SK-N-SH treated with all-trans-retinoic acid at 6 μM for 48 hours (cell line): Measurements from ENCODE around the gene STYK1.

Experiments used
- ATAC-seq: fragments of 200-7000 bp; cut with Tn5 transposase; 3 replicates; pipeline ENCODE4 v1.9.1; 2020; ENCODE audit warnings: mild to moderate bottlenecking, moderate library complexity
- ARNTL ChIP-seq: fragments of 450-650 bp; formaldehyde crosslinking; IDR thresholded peaks from 2 replicates; pipeline ENCODE4 v1.5.0; 2020; ENCODE audit warnings: low read depth, mild to moderate bottlenecking, moderate library complexity, borderline replicate concordance
- BACH2 ChIP-seq: fragments of 250-450 bp; sonication (Bioruptor Pico); IDR thresholded peaks from 2 replicates; pipeline ENCODE4 v1.9.0; 2021; ENCODE audit warnings: mild to moderate bottlenecking, borderline replicate concordance
- CSDC2 ChIP-seq: fragments of 250-450 bp; sonication (Bioruptor Pico); IDR thresholded peaks from 2 replicates; pipeline ENCODE4 v1.5.0; 2020; ENCODE audit warnings: mild to moderate bottlenecking, moderate library complexity
- ESRRG ChIP-seq: fragments of 250-450 bp; sonication (Bioruptor Pico); IDR thresholded peaks from 2 replicates; pipeline ENCODE4 v1.6.1; 2021; ENCODE audit warnings: mild to moderate bottlenecking
- GLIS3 ChIP-seq: fragments of 250-450 bp; sonication (Bioruptor Pico); IDR thresholded peaks from 2 replicates; pipeline ENCODE4 v1.5.0; 2020; ENCODE audit warnings: mild to moderate bottlenecking, moderate library complexity
- OSR1 ChIP-seq: fragments of 250-450 bp; sonication (Bioruptor Pico); IDR thresholded peaks from 2 replicates; pipeline ENCODE4 v1.8.0; 2022; ENCODE audit warnings: moderate library complexity, mild to moderate bottlenecking, inconsistent platforms
- PPARA ChIP-seq: fragments of 250-450 bp; sonication (Bioruptor Pico); IDR thresholded peaks from 2 replicates; pipeline ENCODE4 v1.5.0; 2020; ENCODE audit warnings: mild to moderate bottlenecking, borderline replicate concordance
- RARB ChIP-seq: fragments of 250-450 bp; sonication (Bioruptor Pico); IDR thresholded peaks from 2 replicates; pipeline ENCODE4 v1.8.0; 2021; ENCODE audit warnings: mild to moderate bottlenecking, moderate library complexity
- SNAI2 ChIP-seq: fragments of 250-450 bp; sonication (Bioruptor Pico); IDR thresholded peaks from 2 replicates; pipeline ENCODE4 v1.5.0; 2020; ENCODE audit warnings: mild to moderate bottlenecking, moderate library complexity
- TOX ChIP-seq: fragments of 250-450 bp; sonication (Bioruptor Pico); IDR thresholded peaks from 2 replicates; pipeline ENCODE4 v1.8.0; 2021; ENCODE audit warnings: mild to moderate bottlenecking, moderate library complexity, borderline replicate concordance
- ZC3H10 ChIP-seq: fragments of 250-450 bp; sonication (Bioruptor Pico); IDR thresholded peaks from 2 replicates; pipeline ENCODE4 v1.5.1; 2021; ENCODE audit warnings: mild to moderate bottlenecking, moderate library complexity
- ZFP3 ChIP-seq: fragments of 250-450 bp; sonication (Bioruptor Pico); IDR thresholded peaks from 2 replicates; pipeline ENCODE4 v1.5.0; 2020; ENCODE audit warnings: mild to moderate bottlenecking, moderate library complexity
- ZFP30 ChIP-seq: fragments of 450-650 bp; formaldehyde crosslinking; IDR thresholded peaks from 2 replicates; pipeline ENCODE4 v1.5.0; 2022; ENCODE audit warnings: mild to moderate bottlenecking, moderate library complexity
- ZNF565 ChIP-seq: fragments of 450-650 bp; formaldehyde crosslinking; conservative IDR thresholded peaks from 2 replicates; pipeline ENCODE4 v1.5.0; 2020; ENCODE audit warnings: low read depth, mild to moderate bottlenecking, moderate library complexity
- ZNF70 ChIP-seq: fragments of 450-650 bp; formaldehyde crosslinking; IDR thresholded peaks from 2 replicates; pipeline ENCODE4 v1.5.0; 2020; ENCODE audit warnings: mild to moderate bottlenecking, moderate library complexity
- TF ChIP-seq, protein P1 (sequence below): fragments of 250-450 bp; sonication (Bioruptor Pico); IDR thresholded peaks from 2 replicates; pipeline ENCODE4 v1.5.1; 2021; ENCODE audit warnings: mild to moderate bottlenecking, moderate library complexity
- TF ChIP-seq, protein P2 (sequence below): fragments of 250-450 bp; sonication (Bioruptor Pico); IDR thresholded peaks from 2 replicates; pipeline ENCODE4 v1.8.0; 2020; ENCODE audit warnings: mild to moderate bottlenecking, moderate library complexity, borderline replicate concordance
- TF ChIP-seq, protein P3 (sequence below): fragments of 250-450 bp; sonication (Bioruptor Pico); IDR thresholded peaks from 2 replicates; pipeline ENCODE4 v1.5.1; 2020; ENCODE audit warnings: low read depth, mild to moderate bottlenecking, moderate library complexity
- TF ChIP-seq, protein P4 (sequence below): fragments of 250-450 bp; sonication (Bioruptor Pico); IDR thresholded peaks from 2 replicates; pipeline ENCODE4 v1.8.0; 2021; ENCODE audit warnings: low read depth, mild to moderate bottlenecking, moderate library complexity, borderline replicate concordance

Gene STYK1

DNA sequence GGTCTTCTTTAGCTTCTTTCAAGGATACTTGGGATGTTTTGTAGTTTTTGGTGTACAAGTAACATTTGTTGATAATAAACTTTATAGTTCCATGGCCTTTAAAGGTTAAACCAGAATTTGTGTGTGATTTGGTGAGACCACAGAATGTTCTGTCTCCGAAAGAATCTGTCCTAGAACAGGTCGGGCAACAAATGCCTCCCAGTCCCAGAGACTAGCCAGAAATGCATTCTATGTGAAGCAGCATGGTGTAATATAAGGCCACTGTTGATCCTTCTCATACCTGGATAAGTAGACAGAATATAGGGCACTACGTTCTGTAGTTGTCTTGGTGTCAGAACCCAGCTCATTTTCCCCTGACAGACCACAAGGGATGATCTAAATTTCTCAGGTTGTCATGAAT is 10.0 kb downstream of the STYK1 start (continued):
- TF ChIP-seq, protein P1, sequence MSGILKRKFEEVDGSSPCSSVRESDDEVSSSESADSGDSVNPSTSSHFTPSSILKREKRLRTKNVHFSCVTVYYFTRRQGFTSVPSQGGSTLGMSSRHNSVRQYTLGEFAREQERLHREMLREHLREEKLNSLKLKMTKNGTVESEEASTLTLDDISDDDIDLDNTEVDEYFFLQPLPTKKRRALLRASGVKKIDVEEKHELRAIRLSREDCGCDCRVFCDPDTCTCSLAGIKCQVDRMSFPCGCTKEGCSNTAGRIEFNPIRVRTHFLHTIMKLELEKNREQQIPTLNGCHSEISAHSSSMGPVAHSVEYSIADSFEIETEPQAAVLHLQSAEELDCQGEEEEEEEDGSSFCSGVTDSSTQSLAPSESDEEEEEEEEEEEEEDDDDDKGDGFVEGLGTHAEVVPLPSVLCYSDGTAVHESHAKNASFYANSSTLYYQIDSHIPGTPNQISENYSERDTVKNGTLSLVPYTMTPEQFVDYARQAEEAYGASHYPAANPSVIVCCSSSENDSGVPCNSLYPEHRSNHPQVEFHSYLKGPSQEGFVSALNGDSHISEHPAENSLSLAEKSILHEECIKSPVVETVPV (CRISPR knock-in tag) = no peak
- no peak for TF ChIP-seq ESRRG (CRISPR knock-in tag)
- TF ChIP-seq CSDC2 (CRISPR knock-in tag) = no peak
- TF ChIP-seq RARB (CRISPR knock-in tag) = no peak
- TF ChIP-seq, protein P2, sequence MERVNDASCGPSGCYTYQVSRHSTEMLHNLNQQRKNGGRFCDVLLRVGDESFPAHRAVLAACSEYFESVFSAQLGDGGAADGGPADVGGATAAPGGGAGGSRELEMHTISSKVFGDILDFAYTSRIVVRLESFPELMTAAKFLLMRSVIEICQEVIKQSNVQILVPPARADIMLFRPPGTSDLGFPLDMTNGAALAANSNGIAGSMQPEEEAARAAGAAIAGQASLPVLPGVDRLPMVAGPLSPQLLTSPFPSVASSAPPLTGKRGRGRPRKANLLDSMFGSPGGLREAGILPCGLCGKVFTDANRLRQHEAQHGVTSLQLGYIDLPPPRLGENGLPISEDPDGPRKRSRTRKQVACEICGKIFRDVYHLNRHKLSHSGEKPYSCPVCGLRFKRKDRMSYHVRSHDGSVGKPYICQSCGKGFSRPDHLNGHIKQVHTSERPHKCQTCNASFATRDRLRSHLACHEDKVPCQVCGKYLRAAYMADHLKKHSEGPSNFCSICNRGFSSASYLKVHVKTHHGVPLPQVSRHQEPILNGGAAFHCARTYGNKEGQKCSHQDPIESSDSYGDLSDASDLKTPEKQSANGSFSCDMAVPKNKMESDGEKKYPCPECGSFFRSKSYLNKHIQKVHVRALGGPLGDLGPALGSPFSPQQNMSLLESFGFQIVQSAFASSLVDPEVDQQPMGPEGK (CRISPR knock-in tag) = no peak
- TF ChIP-seq ZC3H10 (CRISPR knock-in tag) = no peak
- TF ChIP-seq GLIS3 (CRISPR knock-in tag) = no peak
- TF ChIP-seq OSR1 (CRISPR knock-in tag) = no peak
- no peak for TF ChIP-seq TOX (CRISPR knock-in tag)
- no peak for TF ChIP-seq SNAI2 (CRISPR knock-in tag)
- TF ChIP-seq BACH2 = no peak
- no peak for TF ChIP-seq ARNTL (CRISPR knock-in tag)

DNA sequence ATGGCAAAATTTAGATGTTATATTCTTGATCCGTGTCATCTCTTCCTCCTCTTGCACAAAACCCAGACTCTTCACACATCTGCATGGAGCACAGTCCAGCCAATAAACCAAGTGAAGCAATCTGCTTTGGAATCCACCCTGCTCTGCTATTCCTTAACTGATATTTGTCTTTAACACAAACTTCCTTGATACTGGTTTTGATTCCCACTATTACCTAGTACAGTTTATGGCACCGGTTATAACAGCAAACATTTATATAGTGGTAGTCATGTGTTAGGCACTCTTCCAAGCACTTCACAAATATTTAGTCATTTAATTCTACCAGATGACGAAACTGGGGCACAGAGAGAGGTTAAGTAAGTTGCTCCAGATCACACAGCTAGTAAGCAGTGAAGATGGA is 12.5 kb downstream of the STYK1 start:
- no peak for ATAC-seq
- no peak for TF ChIP-seq OSR1 (CRISPR knock-in tag)
- no peak for TF ChIP-seq ZNF565 (CRISPR knock-in tag)
- no peak for TF ChIP-seq PPARA (CRISPR knock-in tag)
- TF ChIP-seq TOX (CRISPR knock-in tag) = no peak
- TF ChIP-seq RARB (CRISPR knock-in tag) = no peak
- TF ChIP-seq, protein P2 (CRISPR knock-in tag) = no peak
- TF ChIP-seq ZC3H10 (CRISPR knock-in tag) = no peak
- TF ChIP-seq, protein P3, sequence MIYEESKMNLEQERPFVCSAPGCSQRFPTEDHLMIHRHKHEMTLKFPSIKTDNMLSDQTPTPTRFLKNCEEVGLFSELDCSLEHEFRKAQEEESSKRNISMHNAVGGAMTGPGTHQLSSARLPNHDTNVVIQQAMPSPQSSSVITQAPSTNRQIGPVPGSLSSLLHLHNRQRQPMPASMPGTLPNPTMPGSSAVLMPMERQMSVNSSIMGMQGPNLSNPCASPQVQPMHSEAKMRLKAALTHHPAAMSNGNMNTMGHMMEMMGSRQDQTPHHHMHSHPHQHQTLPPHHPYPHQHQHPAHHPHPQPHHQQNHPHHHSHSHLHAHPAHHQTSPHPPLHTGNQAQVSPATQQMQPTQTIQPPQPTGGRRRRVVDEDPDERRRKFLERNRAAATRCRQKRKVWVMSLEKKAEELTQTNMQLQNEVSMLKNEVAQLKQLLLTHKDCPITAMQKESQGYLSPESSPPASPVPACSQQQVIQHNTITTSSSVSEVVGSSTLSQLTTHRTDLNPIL = no peak
- TF ChIP-seq ZFP30 (CRISPR knock-in tag) = no peak

DNA sequence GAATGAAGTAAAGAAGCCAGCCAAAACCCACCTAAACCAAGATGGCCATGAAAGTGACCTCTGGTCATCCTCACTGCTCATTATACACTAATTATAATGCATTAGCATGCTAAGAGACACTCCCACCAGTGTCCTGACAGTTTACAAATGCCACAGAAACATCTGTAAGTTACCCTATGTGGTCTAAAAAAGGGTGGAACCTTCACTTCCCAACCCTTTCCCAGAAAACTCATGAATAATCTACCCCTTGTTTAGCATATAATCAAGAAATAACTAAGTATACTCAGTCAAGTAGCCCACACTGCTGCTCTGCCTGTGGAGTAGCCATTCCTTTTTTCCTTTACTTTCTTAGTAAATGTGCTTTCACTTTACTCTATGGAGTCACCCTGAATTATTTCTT is 19.8 kb downstream of the STYK1 start:
- TF ChIP-seq ARNTL (CRISPR knock-in tag) = no peak
- TF ChIP-seq BACH2 = no peak
- TF ChIP-seq OSR1 (CRISPR knock-in tag) = no peak
- TF ChIP-seq ZNF70 (CRISPR knock-in tag) = no peak
- no peak for TF ChIP-seq ZFP3 (CRISPR knock-in tag)
- TF ChIP-seq ZC3H10 (CRISPR knock-in tag) = no peak
- TF ChIP-seq, protein P3 = no peak
- TF ChIP-seq ZNF565 (CRISPR knock-in tag) = no peak
- TF ChIP-seq ESRRG (CRISPR knock-in tag) = no peak
- TF ChIP-seq, protein P4, sequence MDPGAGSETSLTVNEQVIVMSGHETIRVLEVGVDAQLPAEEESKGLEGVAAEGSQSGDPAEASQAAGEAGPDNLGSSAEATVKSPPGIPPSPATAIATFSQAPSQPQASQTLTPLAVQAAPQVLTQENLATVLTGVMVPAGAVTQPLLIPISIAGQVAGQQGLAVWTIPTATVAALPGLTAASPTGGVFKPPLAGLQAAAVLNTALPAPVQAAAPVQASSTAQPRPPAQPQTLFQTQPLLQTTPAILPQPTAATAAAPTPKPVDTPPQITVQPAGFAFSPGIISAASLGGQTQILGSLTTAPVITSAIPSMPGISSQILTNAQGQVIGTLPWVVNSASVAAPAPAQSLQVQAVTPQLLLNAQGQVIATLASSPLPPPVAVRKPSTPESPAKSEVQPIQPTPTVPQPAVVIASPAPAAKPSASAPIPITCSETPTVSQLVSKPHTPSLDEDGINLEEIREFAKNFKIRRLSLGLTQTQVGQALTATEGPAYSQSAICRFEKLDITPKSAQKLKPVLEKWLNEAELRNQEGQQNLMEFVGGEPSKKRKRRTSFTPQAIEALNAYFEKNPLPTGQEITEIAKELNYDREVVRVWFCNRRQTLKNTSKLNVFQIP (CRISPR knock-in tag) = no peak
- TF ChIP-seq, protein P1 (CRISPR knock-in tag) = no peak
- ATAC-seq = no peak
